Osteocyte (in vitro differentiated cells): ENCODE results near the gene CWC27. TPM values are rescaled to one million over a fixed set of nuclear protein-coding genes. Genes with fewer than 3 reads are reported as not detected.

Source experiments
- DNase-seq: peaks from one replicate; pipeline ENCODE4 v3.0.0; 2021; ENCODE audit warnings: mixed read lengths; ENCODE audit not compliant: unreplicated experiment; ENCODE audit errors: extremely low spot score
- H3K27ac Mint-ChIP-seq: one replicate; pipeline ENCODE4 v1.8.0; 2021; ENCODE audit warnings: mild to moderate bottlenecking, mixed read lengths; ENCODE audit not compliant: unreplicated experiment
- H3K27me3 Mint-ChIP-seq: one replicate; pipeline ENCODE4 v1.8.0; 2021; ENCODE audit warnings: mixed read lengths; ENCODE audit not compliant: unreplicated experiment
- H3K36me3 Mint-ChIP-seq: one replicate; pipeline ENCODE4 v1.8.0; 2021; ENCODE audit warnings: mixed read lengths; ENCODE audit not compliant: unreplicated experiment
- H3K4me1 Mint-ChIP-seq: one replicate; pipeline ENCODE4 v1.8.0; 2021; ENCODE audit warnings: mixed read lengths; ENCODE audit not compliant: unreplicated experiment
- H3K4me3 Mint-ChIP-seq: one replicate; pipeline ENCODE4 v1.8.0; 2021; ENCODE audit warnings: mild to moderate bottlenecking, moderate library complexity, mixed read lengths; ENCODE audit not compliant: unreplicated experiment
- H3K9me3 Mint-ChIP-seq: one replicate; pipeline ENCODE4 v1.8.0; 2021; ENCODE audit warnings: mixed read lengths; ENCODE audit not compliant: unreplicated experiment
- total RNA-seq: library from RNA; stranded (reverse); gene quantifications from 2 replicates; pipeline ENCODE4 v1.2.1, GENCODE V29; 2021
- TF ChIP-seq, protein P1 (sequence below): fragments of 200-600 bp; sonication (generic); IDR thresholded peaks from 2 replicates; pipeline ENCODE4 v1.5.0; 2021; ENCODE audit warnings: antibody characterized with exemption, mild to moderate bottlenecking, moderate library complexity

The CWC27 gene
- total RNA-seq, 1 donor from 2014 or later = 24.7 TPM

DNA sequence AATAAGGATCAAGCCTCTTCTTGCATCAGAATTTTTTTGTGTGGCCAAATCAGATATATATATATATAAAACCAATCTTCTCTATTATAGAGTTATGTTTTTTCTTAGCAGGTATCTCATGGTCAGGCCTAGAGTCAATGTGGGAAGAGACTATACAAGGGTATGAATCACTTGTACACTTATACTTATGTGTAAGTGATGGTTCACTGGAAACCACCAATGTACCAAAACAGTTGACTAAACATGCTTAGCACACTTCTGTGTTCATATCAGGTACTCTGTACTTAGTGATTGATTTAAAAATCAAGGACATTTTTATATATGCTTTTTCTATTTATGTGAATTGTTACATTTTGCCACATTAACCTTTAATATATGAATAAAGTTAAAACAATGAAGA lies 92.6 kb downstream of the CWC27 start:
- Mint-ChIP-seq H3K4me3 (no peak overlapping the region), H3K27ac (no peak overlapping the region), H3K9me3 (no peaks in the 10 kb centered on the region), H3K4me1 (peaks cover 15% of the 10 kb centered on the region), H3K36me3 (peaks cover 7% of the 10 kb centered on the region), H3K27me3 (no peaks in the 10 kb centered on the region)
- DNase-seq = no peak
- TF ChIP-seq, protein P1, sequence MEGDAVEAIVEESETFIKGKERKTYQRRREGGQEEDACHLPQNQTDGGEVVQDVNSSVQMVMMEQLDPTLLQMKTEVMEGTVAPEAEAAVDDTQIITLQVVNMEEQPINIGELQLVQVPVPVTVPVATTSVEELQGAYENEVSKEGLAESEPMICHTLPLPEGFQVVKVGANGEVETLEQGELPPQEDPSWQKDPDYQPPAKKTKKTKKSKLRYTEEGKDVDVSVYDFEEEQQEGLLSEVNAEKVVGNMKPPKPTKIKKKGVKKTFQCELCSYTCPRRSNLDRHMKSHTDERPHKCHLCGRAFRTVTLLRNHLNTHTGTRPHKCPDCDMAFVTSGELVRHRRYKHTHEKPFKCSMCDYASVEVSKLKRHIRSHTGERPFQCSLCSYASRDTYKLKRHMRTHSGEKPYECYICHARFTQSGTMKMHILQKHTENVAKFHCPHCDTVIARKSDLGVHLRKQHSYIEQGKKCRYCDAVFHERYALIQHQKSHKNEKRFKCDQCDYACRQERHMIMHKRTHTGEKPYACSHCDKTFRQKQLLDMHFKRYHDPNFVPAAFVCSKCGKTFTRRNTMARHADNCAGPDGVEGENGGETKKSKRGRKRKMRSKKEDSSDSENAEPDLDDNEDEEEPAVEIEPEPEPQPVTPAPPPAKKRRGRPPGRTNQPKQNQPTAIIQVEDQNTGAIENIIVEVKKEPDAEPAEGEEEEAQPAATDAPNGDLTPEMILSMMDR = no peak

DNA sequence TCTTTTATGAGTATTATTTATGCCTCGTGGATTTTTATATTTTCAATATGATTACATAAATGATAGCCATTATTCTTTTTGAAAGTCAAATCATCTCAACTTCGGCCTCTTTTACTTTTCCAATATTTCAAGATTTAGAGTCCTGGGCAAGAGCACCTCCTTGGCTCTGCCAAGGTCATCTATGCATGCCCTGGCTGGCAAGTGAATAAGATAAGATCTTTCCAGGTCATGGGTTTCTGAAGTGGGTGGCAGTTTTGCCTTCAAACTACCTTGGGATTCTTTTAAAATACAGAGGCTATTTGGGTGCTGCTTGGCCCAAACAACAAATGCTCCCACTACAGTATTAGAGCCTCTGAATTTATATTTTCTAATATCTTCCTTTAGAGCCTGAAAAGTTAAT lies 95.4 kb downstream of the CWC27 start:
- no peaks in the 10 kb centered on the region for H3K36me3 Mint-ChIP-seq
- no peaks in the 10 kb centered on the region for H3K27me3 Mint-ChIP-seq
- H3K4me3 Mint-ChIP-seq = no peak overlapping the region
- H3K27ac Mint-ChIP-seq = no peak overlapping the region
- H3K9me3 Mint-ChIP-seq = no peaks in the 10 kb centered on the region
- peaks cover 18% of the 10 kb centered on the region for H3K4me1 Mint-ChIP-seq
- TF ChIP-seq, protein P1 = no peak
- DNase-seq = no peak

DNA sequence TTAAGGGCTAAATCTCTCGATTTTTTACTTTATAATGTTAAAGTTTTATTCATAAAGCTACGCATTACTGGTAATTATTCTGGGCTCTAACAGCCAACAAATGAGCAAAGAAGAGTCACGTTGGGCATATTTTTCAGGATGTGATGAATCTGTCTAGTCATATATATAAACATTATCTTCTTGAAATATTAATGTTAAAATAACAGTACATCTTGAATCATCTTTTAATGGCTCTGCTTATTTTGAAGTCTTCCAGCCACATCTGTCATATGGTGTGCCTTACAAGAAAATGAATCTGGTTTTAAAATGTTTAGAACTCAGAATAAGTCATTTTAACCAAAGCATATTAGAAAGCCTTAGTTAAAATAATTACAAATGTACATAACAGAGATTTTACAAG lies 96.9 kb downstream of the CWC27 start:
- TF ChIP-seq, protein P1 = no peak
- Mint-ChIP-seq H3K36me3 (no peaks in the 10 kb centered on the region), H3K4me3 (no peak overlapping the region), H3K9me3 (no peaks in the 10 kb centered on the region), H3K4me1 (peaks cover 29% of the 10 kb centered on the region), H3K27ac (peak overlapping the region; percentile 55), H3K27me3 (no peaks in the 10 kb centered on the region)
- DNase-seq = no peak

DNA sequence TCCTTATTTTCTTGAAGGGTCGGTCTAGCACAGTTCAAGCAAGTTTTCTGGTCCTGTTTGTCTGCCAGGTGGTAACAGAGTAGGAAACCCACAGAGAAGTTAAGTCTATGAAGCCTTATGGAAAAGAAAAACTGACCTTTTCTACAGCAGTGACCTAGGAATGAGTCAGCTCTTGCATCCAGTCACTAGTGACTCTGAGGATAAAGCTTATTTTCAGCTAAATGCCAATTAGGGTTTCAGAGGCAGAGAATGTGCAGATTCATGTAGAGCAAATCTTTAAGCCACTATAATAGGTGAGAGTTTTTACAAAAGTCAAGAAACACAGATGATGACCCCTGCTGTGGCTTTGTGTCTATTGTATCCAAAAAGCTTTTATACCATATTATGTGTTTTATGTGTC lies 100.7 kb downstream of the CWC27 start:
- Mint-ChIP-seq H3K27me3 (no peaks in the 10 kb centered on the region), H3K36me3 (no peaks in the 10 kb centered on the region), H3K9me3 (no peaks in the 10 kb centered on the region), H3K27ac (peak overlapping the region; percentile 58), H3K4me3 (no peak overlapping the region), H3K4me1 (peaks cover 29% of the 10 kb centered on the region)
- DNase-seq = no peak
- TF ChIP-seq, protein P1 = no peak

DNA sequence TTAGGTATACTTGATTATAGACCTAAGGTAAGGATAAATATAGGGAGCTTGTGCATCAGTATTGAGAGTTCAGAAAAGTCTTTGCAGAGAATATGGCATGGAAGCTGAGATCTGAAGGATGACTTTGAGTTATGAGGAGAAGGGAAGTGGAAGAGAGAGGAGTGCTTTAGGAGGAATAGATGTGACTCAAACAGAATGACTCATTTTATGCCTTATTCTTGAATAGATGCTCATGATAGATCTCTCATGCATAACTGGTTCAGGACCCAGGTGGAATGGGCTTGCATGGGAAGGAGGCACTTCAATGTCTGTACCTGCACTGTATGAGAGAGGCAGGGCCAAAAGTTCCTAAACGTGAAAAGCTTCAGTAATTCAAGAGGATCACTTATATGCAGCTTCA lies 103.3 kb downstream of the CWC27 start:
- Mint-ChIP-seq H3K36me3 (peaks cover 2% of the 10 kb centered on the region), H3K4me3 (no peak overlapping the region), H3K27me3 (no peaks in the 10 kb centered on the region), H3K9me3 (peaks cover 2% of the 10 kb centered on the region), H3K4me1 (peaks cover 14% of the 10 kb centered on the region), H3K27ac (no peak overlapping the region)
- TF ChIP-seq, protein P1 = no peak
- no peak for DNase-seq
